ENCODE measurements around the gene GAB3.
"Not testable (repeated sequence)": the region's sequence is repeated elsewhere in the genome, so short reads cannot be mapped to it uniquely, and the experiment has no call there.

Gene GAB3

DNA sequence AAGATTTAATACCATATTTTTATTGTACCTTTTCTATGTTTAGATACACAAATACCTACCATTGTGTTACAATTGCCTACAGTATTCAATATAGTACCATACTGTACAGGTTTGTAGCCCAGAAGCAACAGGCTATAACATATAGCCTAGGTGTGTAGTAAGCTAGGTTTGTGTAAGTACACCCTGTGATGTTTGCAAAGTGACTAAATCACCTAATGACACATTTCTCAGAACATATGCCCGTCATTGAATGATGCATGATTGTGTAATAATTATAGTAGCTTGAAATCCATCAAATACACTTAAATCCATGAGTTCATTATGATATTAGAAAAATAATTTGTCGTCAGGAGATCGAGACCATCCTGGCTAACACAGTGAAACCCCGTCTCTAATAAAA is 30.8 kb downstream of the GAB3 start:
- DNase-seq (ENCODE audit: low spot score): no peak

DNA sequence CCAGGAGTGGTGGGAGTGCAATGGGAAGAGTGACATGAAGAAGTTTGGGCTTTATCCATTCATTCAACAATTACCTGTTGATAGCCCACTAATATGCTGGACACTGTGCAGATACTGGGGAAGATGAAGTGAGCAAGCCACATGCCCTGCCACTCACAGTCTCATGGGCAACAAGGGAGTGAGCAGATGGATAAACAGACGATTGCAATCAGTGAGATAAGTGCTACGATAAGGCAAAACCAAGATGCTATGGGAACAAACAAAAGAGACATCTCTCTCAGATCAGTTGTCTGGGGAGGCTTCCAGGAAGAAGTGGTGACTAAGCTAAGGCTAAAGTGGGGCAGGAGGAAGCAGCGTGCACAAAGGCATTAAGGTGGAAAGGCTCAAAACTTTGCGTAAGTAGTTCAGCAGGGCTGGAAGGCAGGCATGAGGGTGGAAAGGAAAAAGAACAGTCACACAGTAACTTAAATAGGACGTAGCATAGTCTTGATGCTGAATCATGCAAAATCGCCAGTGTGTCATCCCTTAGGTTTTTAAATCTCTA is 31.7 kb downstream of the GAB3 start:
- no peak for DNase-seq (ENCODE audit: low spot score)

DNA sequence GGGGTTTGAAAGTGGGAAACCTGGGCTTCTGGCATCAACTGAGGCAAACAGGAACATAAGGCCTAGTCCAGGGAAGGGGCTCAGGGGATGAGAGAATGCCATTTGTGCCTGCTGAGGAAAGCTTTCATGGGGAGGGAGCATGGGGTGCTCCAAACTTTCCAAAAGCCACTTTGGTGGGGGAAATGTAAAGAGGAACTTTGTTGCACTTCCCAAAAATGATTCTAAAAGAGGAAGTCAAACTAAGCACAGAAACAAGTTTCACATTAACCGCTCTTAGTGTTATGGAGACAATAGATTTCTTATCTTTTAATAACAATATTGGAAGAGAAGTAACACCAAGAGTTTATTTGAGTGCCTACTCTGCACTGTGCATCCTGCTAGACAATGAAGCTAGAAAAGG is 32.3 kb downstream of the GAB3 start:
- DNase-seq (ENCODE audit: low spot score): no peak

DNA sequence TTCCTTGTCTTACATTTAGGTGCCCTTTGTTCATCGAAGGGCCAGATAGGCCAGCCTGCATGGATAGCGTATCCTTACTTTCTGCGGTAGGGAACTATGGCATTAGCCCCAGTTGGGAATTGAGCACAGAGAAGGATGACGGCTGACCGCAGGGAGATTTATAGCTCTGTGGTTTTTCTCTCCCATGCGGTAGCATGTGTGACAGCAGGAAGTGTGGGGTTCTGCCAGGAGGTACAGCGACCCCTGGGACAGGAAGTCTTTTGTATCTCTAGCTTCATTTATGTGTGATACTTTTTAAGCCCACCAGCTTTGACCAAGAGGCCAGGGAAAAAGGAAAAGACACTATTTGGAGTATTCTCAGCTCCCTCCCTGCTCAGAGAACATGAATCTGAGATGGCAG is 33.1 kb downstream of the GAB3 start:
- no peak for DNase-seq (ENCODE audit: low spot score)

DNA sequence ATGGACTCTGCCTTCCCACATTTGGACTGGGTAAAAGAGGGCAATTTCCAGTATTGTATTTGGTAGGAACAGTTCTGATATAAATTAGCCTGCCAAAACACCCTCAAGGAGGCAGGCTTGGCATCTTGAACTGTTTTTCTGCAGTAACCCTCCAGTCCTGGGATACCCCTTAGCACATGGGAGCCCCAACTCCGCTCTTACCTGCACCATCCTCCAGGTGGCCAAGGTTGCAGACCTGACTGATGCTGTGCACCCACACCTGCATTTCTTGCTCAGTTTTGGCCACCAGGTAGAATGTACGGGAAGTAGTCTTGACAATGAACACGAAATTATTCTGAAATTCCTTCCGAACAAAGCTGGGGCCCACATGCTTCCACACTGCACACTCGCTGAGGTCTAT is 35.1 kb downstream of the GAB3 start:
- no peak for DNase-seq (ENCODE audit: low spot score)

DNA sequence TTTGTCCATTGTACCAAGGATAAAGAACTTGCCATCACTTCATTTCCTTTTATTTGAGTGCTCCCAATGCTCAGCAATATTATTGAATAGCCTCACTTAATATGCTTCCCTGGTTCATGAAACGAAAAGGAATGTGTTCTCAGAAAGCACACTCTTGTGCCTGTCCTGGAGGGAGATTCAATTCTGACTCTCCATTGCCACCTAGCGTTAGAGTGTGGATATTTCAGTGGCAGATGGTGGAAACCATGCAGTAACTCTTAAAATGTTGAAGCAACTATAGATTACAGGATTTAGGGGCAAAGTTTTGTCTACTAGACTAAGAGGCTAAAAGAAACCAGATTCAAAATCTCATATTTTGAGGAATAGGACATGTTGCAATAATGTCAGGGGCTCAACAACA is 36.0 kb downstream of the GAB3 start:
- DNase-seq (ENCODE audit: low spot score): peak; percentile 67

DNA sequence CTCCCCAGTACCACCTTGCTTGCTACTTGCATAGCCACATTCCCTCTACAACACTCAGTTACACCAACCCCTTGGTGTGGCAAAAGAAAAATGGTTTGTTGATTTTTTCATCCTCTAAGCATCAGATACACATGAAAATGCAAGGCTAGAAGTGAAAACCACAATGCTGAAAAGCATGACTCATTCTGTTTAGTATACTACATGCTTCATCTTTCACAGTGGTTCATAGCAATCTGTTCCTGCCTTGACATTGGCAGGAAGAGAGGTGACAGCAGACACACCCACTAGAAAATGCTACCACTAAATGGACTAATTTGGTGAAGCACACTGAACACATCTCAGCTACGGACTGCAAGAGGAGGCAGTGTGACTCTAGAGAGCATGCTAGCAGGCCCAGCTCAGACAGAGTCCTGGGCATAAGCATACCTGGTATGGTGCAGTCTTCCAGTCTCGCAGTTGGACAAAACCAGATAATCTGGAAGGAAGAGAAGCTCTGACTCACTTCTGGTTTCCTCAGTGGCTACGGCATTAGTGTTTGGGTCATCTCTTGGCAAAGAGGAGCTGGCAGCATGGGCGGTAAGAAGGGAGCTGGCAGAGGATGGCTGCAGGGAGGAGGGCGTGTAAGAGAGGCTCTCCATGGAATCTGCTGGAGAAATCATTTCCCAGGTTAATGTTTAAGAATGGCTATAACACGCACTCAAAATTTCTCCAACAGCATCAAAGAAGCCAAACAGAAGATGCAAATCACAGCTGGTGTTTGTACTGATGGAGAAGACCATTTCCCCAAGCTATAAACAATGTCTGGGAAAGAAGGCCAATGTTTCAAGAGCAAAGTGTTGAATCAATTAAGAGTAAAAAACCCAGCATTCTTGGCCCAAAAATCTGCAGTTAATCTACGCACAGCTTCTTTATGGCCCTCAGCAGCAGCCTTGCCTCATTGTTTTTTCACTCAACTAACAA is 37.8 kb downstream of the GAB3 start:
- DNase-seq (ENCODE audit: low spot score): no peak

DNA sequence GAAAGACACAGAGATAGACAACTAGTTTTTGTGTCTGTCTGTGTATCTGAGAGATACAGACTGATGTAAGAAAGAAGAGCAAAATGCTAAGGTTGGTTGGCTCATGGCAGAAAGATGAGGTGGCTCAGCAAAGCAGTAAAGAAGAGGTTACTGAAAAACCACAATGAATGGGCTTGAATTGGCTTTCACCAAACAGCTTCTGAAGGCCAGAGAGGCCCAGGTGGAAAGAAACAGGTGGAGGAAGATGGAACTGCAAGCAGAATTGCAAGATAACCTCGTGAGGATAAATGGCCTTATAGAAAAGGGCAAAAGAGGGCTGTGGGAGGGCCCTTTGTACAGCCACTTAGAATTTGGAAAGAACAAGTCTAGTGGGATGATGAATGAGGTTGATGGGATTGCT is 39.6 kb downstream of the GAB3 start:
- DNase-seq (ENCODE audit: low spot score): no peak

DNA sequence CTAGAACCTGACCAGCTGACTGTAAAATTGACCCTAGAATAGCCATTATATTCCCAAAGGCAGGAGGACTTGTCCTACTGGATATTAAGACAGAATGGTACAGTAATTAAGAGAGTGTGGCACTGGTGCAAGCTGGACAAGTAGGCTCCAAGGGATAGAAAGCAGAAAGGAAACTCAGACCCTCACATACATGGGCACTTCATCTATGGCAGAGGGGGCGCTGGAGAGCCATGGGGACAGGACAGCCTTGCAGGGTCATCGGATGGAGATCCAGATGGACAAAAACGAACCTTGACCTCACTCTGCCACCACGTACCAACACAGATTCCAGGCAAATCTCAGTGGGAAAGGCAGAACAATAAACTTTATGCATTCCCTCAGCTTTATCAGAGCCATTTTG is 40.6 kb downstream of the GAB3 start:
- no peak for DNase-seq (ENCODE audit: low spot score)

DNA sequence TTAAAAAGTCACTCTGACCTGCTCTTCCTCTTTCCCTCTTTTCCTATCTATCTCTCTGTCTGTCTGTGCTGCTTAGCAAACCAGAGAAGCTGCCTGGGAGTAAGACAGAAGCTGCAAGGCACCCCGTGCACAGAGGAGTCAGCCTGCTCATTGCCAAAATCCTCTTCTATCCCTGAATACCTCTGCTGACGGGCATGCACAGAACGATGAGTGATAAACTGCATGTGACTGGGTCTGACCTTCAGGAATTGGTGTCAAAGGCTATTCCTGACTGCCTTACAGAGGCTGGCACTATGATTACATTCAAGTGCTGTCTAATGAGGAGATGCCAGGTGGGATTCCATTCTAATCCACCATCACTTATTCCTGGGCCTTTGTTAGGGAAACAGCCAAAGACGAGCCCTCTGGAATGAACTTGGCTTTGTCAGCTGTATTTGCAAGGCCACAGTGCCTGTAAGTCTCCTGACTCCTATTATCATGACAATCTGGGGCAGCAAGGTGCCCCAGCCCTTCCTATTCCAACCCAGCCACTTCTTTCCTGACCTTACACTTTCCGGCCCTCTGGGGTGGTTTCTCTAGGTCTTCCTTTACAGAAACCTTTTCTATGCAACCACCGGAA is 52.1 kb downstream of the GAB3 start:
- DNase-seq (ENCODE audit: low spot score): no peak

DNA sequence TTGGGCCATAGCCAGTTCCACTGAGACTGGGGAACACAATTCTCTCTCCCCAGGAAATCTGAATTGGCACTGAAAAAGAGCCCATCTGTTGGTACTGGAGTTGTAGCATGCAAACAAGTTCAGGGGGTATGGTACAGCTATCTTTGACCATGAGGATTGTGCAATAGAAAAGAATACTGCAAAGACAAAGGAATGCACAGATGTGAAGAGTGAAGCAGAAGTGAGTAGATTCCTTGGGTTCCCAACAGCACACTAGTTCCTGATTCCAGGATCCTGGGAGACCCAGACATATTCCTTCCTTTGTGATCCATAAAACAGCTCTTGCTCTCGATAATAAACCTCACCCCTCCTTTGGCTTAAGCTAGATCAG is 54.2 kb downstream of the GAB3 start:
- no peak for DNase-seq (ENCODE audit: low spot score)

DNA sequence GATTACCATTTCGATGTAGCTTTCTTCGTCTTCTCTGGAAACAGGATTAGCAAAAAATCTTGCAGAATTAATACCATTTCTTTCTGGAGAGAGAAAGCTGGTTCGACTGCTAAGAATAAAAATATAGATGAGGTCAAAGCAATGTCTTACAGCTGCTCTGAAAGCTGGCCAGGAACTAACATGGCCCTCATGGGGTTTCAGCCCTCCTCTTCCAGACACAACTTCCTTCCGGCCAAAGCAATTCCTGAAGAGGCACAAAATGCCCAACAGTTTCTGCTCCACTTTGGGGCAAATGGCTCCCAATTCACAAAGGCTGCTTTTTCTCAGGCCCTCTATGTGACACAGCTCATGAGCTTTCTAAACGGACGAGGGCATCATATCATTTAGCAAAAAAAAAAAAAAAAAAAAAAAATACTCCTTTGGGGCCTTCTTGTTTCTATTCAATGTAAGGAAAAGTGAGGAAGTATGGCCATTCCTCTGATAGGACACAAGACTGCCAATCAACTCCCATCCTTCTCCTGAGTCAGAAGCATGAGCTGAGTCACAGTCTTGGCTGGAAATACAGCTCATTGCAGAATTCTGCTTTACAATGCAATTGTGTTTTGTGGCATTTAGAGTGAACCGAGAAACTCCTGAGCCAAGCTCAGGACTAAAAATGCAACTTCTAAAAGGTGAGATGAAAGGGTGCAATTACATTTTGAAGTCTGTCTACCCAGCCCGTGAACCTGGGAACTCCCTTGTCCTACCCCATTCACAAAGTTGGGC is 54.8 kb downstream of the GAB3 start:
- DNase-seq (ENCODE audit: low spot score): no peak

DNA sequence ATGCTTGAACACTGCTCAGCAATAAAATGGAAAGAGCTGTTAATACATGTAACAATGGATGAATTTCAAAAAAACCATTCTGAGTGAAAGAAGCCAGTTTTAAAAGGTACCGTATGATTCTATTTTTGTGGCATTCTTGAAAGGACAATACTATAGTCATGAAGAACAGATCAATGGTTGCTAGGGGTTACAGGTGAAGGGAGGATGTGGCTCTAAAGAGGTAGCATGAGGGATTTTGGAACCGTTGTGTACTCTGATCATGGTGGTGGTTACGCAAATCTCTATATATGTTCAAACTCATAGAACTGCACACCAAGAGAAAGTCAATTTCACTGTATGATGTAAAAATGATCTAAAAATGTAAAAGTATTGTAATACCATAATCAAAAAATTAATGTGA is 57.5 kb downstream of the GAB3 start:
- DNase-seq (ENCODE audit: low spot score): no peak

DNA sequence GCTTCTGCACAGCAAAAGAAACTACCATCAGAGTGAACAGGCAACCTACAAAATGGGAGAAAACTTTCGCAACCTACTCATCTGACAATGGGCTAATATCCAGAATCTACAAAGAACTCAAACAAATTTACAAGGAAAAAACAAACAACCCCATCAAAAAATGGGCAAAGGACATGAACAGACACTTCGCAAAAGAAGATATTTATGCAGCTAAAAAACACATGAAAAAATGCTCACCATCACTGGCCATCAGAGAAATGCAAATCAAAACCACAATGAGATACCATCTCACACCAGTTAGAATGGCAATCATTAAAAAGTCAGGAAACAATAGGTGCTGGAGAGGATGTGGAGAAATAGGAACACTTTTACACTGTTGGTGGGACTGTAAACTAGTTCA is 60.4 kb downstream of the GAB3 start:
- DNase-seq (ENCODE audit: low spot score): not testable (repeated sequence)

DNA sequence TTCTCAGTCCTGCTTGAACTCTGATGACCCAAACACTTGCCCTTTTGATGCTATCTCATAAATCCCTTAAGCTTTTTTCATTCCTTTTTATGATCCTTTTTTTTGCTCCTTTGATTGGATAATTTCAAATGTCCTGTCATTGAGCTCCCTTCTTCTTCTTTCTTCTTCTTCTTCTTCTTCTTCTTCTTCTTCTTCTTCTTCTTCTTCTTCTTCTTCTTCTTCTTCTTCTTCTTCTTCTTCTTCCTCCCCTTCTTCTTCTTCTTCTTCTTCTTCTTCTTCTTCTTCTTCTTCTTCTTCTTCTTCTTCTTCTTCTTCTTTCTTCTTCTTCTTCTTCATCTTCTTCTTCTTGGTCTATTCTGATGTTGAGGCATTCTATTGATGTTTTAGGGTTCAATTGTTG is 78.8 kb downstream of the GAB3 start:
- DNase-seq (ENCODE audit: low spot score): not testable (repeated sequence)

DNA sequence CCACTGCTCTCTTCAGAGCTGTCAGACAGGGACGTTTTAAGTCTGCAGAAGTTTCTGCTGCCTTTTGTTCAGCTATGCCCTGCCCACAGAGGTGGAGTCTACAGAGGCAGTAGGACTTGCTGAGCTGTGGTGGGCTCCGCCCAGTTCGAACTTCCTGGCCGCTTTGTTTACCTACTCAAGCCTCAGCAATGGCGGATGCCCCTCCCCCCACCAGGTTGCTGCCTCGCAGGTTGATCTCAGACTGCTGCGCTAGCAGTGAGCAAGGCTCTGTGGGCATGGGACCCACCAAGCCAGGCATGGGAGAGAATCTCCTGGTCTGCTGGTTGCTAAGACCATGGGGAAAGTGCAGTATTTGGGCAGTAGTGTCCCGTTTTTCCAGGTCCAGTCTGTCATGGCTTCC is 80.0 kb downstream of the GAB3 start:
- not testable (repeated sequence) for DNase-seq (ENCODE audit: low spot score)

DNA sequence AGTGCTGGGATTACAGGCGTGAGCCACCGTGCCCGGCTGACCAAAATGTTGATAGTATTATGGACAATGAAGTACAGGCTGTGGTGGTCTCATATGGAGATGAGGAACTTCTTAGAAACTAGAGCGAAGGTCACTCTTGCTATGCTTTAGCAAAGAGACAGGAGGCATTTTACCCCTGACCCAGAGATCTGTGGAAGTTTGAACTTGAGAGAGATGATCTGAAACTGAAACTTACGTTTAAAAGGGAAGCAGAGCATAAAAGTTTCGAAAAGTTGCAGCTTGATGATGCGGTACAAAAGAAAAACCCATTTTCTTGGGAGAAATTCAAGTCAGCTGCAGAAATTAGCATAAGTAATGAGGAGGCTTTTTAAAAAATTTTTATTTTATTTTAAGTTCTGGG is 89.0 kb downstream of the GAB3 start:
- no peak for DNase-seq (ENCODE audit: low spot score)

DNA sequence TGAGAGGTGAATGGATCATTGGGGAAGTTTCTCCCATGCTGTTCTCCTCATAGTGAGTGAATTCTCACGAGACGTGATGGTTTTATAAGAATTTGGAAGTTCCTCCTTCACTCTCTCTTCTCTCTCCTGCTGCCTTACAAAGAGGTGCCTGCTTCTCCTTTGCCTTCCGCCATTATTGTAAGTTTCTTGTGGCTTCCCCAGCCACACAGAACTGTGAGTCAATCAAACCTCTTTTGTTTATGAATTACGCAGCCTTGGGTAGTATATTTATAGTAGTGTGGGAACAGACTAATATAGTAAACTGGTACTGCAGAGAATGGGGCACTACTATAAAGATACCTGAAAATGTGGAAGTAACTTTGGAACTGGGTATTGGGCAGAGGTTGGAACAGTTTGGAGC is 89.7 kb downstream of the GAB3 start:
- DNase-seq (ENCODE audit: low spot score): no peak

DNA sequence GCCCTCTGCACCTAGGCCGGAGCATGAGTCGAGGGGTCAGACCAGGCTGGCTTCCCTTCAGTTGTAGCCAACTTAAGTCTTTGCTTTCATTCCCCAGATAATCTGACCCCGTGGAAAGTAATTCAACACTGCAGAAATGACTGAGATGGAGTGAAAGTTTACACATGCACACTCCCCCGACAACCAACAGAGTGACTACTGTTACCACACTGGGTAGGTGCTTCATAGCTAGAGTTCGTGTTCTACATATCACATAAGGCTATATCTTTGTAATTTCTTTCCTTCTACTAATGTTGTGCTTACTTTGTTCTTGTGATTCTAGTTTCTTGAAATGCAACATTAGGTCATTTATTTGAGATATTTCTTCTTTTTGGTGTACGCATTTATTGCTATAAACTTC is 90.3 kb downstream of the GAB3 start:
- DNase-seq (ENCODE audit: low spot score): no peak

DNA sequence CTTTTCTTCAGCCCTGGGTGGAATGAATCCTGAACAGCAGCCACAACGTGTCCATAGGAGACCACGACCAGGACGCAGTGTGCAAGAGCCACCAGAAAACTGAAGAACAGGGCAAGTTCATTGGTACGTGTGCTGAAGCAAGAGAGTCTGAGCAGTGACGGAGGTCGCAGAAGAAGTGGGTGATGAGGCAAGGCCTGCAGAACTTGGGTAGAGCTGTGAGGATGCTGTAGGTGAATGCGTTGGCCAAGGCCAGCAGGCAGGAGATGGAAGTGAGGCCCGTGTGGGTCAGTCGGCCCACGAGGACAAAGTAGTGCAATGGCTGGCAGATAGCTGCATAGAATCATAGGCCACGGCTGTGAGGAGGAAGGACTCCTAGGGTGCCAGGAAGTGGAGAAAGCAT is 91.9 kb downstream of the GAB3 start:
- no peak for DNase-seq (ENCODE audit: low spot score)

DNA sequence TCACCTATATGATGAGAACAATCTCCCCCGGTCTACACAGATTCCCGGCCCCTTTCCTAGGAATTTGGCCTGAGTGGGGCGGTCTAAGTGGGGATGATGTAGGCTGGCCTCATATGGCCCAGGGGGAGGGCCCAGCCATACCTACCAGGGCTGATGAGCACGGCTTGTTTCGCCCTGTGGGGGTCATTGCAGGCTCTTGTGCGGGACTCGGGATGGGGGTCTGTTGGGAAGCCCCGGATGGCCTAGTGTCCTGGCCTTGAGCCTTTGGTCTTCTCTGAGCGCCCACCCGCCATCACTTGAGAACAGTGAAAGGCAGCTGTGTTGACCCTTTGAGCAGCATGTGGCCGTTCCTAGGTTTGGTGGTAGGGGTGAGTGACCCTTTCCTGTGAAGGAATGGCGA is 92.7 kb downstream of the GAB3 start:
- no peak for DNase-seq (ENCODE audit: low spot score)

DNA sequence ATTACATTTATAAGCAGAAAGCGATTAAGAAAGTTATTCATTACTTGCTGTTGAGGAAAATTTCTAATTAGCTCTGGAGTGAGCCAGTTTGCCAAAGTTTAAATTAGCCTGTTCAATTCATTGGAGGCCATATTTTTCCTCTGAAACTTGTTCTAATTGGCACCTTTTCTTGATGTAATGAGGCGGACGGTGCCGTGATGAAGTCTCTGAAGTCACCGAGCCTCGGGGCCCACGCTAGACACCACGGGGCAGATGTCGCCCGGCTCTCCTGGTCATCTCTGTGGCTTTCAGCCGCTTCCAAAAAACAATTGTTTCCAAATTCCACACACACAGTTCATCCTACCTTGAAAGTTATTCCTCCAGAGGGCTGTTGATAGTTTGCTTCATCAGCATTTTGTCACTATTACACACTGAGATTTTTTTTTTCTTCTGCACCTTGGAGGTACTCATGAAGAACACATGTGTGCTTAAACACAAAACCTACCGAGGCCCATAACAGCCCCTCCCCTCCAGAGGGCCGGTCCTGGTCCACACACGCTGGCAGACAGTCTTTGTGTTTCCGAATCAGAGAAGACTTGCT is 93.6 kb downstream of the GAB3 start:
- no peak for DNase-seq (ENCODE audit: low spot score)

Data from hematopoietic multipotent progenitor cell treated with erythropoietin and hydrocortisone succinate and interleukin-3 and kit ligand, for 15 days (in vitro differentiated cells).